GM10248 (cell line): ENCODE measurements around the gene PNMA1.

Experiments used
- CTCF ChIA-PET: fragments of 300-600 bp; sonication (Branson Sonifier 250); formaldehyde crosslinking; extraction: SDS; loops from one replicate; lab custom pipeline; 2021; ENCODE audit warnings: antibody characterized with exemption; lab: Yijun Ruan, JAX
- POLR2A ChIA-PET: fragments of 350-650 bp; sonication (Branson Sonifier 250); formaldehyde crosslinking; extraction: SDS; loops from one replicate; lab custom pipeline; 2020; ENCODE audit warnings: antibody characterized with exemption; lab: Yijun Ruan, JAX
- DNase-seq: peaks from one replicate; pipeline ENCODE4 v3.0.0; 2012; ENCODE audit errors: extremely low spot score
- TF ChIP-seq, protein P1 (sequence below): IDR thresholded peaks from 2 replicates; pipeline ENCODE4 v1.5.1; 2012; ENCODE audit warnings: mild to moderate bottlenecking, low read depth; ENCODE audit errors: extremely low read depth, missing control alignments, control extremely low read depth

The PNMA1 gene

GRCh38 chr14:73755434-73756014 is 41.3 kb upstream of the PNMA1 start:
- DNase-seq: no peak
- TF ChIP-seq, protein P1, sequence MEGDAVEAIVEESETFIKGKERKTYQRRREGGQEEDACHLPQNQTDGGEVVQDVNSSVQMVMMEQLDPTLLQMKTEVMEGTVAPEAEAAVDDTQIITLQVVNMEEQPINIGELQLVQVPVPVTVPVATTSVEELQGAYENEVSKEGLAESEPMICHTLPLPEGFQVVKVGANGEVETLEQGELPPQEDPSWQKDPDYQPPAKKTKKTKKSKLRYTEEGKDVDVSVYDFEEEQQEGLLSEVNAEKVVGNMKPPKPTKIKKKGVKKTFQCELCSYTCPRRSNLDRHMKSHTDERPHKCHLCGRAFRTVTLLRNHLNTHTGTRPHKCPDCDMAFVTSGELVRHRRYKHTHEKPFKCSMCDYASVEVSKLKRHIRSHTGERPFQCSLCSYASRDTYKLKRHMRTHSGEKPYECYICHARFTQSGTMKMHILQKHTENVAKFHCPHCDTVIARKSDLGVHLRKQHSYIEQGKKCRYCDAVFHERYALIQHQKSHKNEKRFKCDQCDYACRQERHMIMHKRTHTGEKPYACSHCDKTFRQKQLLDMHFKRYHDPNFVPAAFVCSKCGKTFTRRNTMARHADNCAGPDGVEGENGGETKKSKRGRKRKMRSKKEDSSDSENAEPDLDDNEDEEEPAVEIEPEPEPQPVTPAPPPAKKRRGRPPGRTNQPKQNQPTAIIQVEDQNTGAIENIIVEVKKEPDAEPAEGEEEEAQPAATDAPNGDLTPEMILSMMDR: no peak
- ChIA-PET CTCF (interaction anchor here (0.8 to 9.4 kb wide), 12 partner anchors 11 to 329 kb away, joined by 3 to 102 read pairs (median 5); partner anchors contain the start of gene ALDH6A1), POLR2A (interaction anchor here (2.6 to 2.9 kb wide), 2 partner anchors 13 to 16 kb away, joined by 17 to 26 read pairs; no protein-coding TSS in a partner anchor)

- DNase-seq: no peak
- ChIA-PET CTCF (interaction anchor here (0.8 to 9.4 kb wide), 16 partner anchors 10 to 329 kb away, joined by 3 to 102 read pairs (median 6); partner anchors contain the start of gene ALDH6A1), POLR2A (interaction anchor here (0.8 to 2.9 kb wide), 3 partner anchors 8 to 17 kb away, joined by 4 to 26 read pairs (median 17); no protein-coding TSS in a partner anchor)
- TF ChIP-seq, protein P1: no peak
Observed at GRCh38 chr14:73754911-73755360, 40.8 kb upstream of the PNMA1 start.

GRCh38 chr14:73753887-73754795 is 40.0 kb upstream of the PNMA1 start:
- POLR2A ChIA-PET: interaction anchor here (0.8 to 2.9 kb wide), 3 partner anchors 8 to 17 kb away, joined by 4 to 26 read pairs (median 17); no protein-coding TSS in a partner anchor
- CTCF ChIA-PET: interaction anchor here (1.1 to 9.4 kb wide), 19 partner anchors 8 to 330 kb away, joined by 3 to 102 read pairs (median 6); partner anchors contain the start of gene ALDH6A1
- DNase-seq: peak; percentile 73
- TF ChIP-seq, protein P1: no peak

- ChIA-PET CTCF (interaction anchor here (1.1 to 9.4 kb wide), 12 partner anchors 9 to 85 kb away, joined by 3 to 102 read pairs (median 7); no protein-coding TSS in a partner anchor), POLR2A (interaction anchor here (0.6 to 2.9 kb wide), 5 partner anchors 9 to 84 kb away, joined by 3 to 26 read pairs (median 3); no protein-coding TSS in a partner anchor)
- no peak for DNase-seq
- TF ChIP-seq, protein P1: no peak
Observed at GRCh38 chr14:73753124-73753886, 39.1 kb upstream of the PNMA1 start.

- POLR2A ChIA-PET: interaction anchor here (0.7 to 1.0 kb wide), 2 partner anchors 10 to 30 kb away, joined by 3 read pairs; no protein-coding TSS in a partner anchor
- no peak for DNase-seq
Observed at GRCh38 chr14:73752297-73752992, 38.3 kb upstream of the PNMA1 start.

More at GRCh38 chr14:73752297-73752992, 38.3 kb upstream of the PNMA1 start:
- CTCF ChIA-PET: interaction anchor here (1.1 to 9.4 kb wide), 13 partner anchors 9 to 75 kb away, joined by 3 to 102 read pairs (median 8); no protein-coding TSS in a partner anchor
- TF ChIP-seq, protein P1: no peak
